Cardiac septum (tissue), 1 donor: Measurements from ENCODE around the gene SFTA2. TPM values are rescaled to one million over a fixed set of nuclear protein-coding genes. Genes with fewer than 3 reads are reported as not detected.

Experiments
- DNase-seq: peaks from one replicate; pipeline ENCODE4 v3.0.0-alpha.2; 2020; ENCODE audit warnings: low spot score
- intact Hi-C: fragments of 100-400 bp; cut with DNase I; formaldehyde crosslinking; loops from one replicate; pipeline ENCODE4 v1.14.0; 2022
- microRNA-seq: library from miRNA; unstranded; fragments of <30 nt; microRNA quantifications from one replicate; pipeline ENCODE4 v1.2.0, GENCODE V29; 2020
- total RNA-seq: library from RNA; stranded (reverse); fragmentation: NEBNext Ultra II Directional; extraction: Animal tissue kit (Norgen Biotek cat#: 25700); gene quantifications from one replicate; pipeline ENCODE4 v1.2.1, GENCODE V29; 2021
- donor health status: DM: no; HTN: no; CAD: no.

Gene SFTA2
- total RNA-seq, 1 donor from 2014 or later, result not detected

- intact Hi-C loops, result loop anchor here (2.0 to 5.0 kb wide), 2 partner anchors 136 to 206 kb away; no protein-coding TSS in a partner anchor
- no peak for DNase-seq
Observed at GRCh38 chr6:30882759-30883684, 48.9 kb downstream of the SFTA2 start.

- no peak for DNase-seq
- intact Hi-C loops, result loop anchor here (2.0 to 5.0 kb wide), 2 partner anchors 135 to 205 kb away; no protein-coding TSS in a partner anchor
Observed at GRCh38 chr6:30882204-30882758, 49.7 kb downstream of the SFTA2 start.

- no peak for DNase-seq
- intact Hi-C loops, result loop anchor here (2.0 to 5.0 kb wide), 2 partner anchors 135 to 204 kb away; no protein-coding TSS in a partner anchor
Observed at GRCh38 chr6:30881392-30882203, 50.4 kb downstream of the SFTA2 start.

Small RNA genes within 50 kb of the gene (microRNA-seq; reads per million reads assigned to microRNA genes)
- gene MIR4640, result not detected

Other genes starting within 250 kb of the SFTA2 start
- 37.7 TPM for gene PPP1R18, start 245.5 kb downstream of the SFTA2 start, total RNA-seq
- 4.3 TPM for gene NRM, start 241.2 kb downstream of the SFTA2 start, total RNA-seq
- 23.1 TPM for gene MDC1, start 214.9 kb downstream of the SFTA2 start, total RNA-seq
- gene TUBB, start 211.8 kb downstream of the SFTA2 start, total RNA-seq, result 215 TPM
- gene FLOT1, start 189.5 kb downstream of the SFTA2 start, total RNA-seq, result 251 TPM
- gene IER3, start 187.6 kb downstream of the SFTA2 start, total RNA-seq, result 285 TPM
- 61.4 TPM for gene DDR1, start 47.7 kb downstream of the SFTA2 start, total RNA-seq
- gene GTF2H4, start 24.0 kb downstream of the SFTA2 start, total RNA-seq, result 16.0 TPM
- 24.7 TPM for gene VARS2, start 17.9 kb downstream of the SFTA2 start, total RNA-seq
- not detected for gene MUCL3, start 8.8 kb upstream of the SFTA2 start, total RNA-seq
- gene MUC21, start 51.5 kb upstream of the SFTA2 start, total RNA-seq, result not detected
- not detected for gene MUC22, start 78.3 kb upstream of the SFTA2 start, total RNA-seq
- gene C6orf15, start 180.4 kb upstream of the SFTA2 start, total RNA-seq, result not detected
- 3.9 TPM for gene PSORS1C1, start 182.6 kb upstream of the SFTA2 start, total RNA-seq
- gene CDSN, start 188.3 kb upstream of the SFTA2 start, total RNA-seq, result not detected
- not detected for gene PSORS1C2, start 206.9 kb upstream of the SFTA2 start, total RNA-seq
- 11.1 TPM for gene CCHCR1, start 225.6 kb upstream of the SFTA2 start, total RNA-seq
- 2.4 TPM for gene TCF19, start 226.4 kb upstream of the SFTA2 start, total RNA-seq
- gene POU5F1, start 238.5 kb upstream of the SFTA2 start, total RNA-seq, result 1.0 TPM